ENCODE data around the gene ITGA8.
"Not testable (repeated sequence)": the region's sequence is repeated elsewhere in the genome, so short reads cannot be mapped to it uniquely, and the experiment has no call there.

The ITGA8 gene

DNA sequence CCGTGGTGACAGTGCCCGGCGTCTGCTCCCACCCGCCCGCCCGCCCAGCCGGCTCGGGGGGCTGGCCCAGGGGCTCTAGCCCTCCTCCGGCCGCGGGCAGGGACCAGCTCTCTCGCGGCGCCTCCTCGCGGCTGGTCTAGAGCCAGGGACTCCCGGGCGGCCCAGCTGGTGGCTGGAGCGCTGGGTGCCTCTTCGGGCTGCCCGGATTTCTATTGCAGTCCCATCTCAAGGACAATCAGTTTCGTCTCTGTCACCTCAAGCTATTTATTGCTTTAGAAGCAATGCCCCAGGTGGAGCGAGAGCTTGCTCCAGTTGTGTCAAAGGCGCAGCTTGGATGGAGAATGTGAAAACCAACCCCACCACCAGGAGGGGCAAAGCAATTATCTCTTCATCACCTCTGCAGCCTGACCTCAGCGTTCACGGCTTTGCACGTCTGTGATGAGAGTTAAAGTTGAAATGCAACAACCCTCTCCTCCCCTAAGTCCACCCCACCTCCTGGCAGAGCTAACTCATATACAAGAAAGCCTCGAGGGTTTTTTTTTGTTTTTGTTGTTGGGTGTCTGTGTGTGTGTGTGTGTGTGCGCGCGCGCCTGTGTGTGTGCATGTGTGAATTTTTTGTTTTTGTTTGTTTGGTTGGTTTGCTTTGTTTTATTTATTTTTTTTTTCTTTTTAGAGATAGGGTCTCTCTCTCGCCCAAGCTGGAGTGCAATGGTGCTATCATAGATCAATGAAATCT lies at the start of gene ITGA8:
Gene ITGA8 (minus strand): TSS at position 24 of the 736 bp plus-strand sequence. CDS start 151 bp downstream, outside the sequence.
- DNase-seq (ENCODE audit: low read depth), result no peak
- TF ChIP-seq, protein P1, sequence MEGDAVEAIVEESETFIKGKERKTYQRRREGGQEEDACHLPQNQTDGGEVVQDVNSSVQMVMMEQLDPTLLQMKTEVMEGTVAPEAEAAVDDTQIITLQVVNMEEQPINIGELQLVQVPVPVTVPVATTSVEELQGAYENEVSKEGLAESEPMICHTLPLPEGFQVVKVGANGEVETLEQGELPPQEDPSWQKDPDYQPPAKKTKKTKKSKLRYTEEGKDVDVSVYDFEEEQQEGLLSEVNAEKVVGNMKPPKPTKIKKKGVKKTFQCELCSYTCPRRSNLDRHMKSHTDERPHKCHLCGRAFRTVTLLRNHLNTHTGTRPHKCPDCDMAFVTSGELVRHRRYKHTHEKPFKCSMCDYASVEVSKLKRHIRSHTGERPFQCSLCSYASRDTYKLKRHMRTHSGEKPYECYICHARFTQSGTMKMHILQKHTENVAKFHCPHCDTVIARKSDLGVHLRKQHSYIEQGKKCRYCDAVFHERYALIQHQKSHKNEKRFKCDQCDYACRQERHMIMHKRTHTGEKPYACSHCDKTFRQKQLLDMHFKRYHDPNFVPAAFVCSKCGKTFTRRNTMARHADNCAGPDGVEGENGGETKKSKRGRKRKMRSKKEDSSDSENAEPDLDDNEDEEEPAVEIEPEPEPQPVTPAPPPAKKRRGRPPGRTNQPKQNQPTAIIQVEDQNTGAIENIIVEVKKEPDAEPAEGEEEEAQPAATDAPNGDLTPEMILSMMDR (IDR thresholded peaks at IDR 0.05; ENCODE audit: low read depth, low read length, missing control alignments), result no peak
- H3K4me3 ChIP-seq (ENCODE audit: low read depth, low read length), result no peak within 1 kb of the TSS

DNA sequence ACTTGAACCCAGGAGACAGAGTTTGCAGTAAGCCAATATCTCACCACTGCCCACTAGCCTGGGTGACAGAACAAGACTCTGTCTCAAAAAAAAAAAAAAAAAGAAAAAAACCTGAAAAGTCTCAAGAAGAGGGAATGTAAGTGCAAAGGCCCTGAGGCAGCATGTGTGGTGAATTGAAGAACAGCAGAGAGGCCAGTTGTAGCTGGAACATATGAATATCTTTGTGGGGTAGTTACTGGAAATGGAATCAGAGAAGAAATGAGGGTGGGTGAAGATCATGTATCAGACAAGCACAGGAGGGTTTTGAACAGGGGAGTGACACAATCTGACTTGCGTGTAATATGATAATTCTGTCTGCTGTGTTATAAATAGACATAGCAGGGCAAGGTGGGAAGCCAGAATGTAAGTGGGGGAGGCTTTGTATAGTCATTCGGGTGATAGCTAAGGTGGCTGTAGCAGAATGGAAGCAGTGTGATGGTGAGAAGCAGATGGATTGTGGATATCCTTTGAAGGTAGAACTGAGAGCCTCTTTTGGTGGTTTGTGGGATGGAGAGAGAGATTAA lies 45.3 kb upstream of the ITGA8 start:
- TF ChIP-seq, protein P1 (IDR thresholded peaks at IDR 0.05; ENCODE audit: low read depth, low read length, missing control alignments), result no peak
- no peak for DNase-seq (ENCODE audit: low read depth)

DNA sequence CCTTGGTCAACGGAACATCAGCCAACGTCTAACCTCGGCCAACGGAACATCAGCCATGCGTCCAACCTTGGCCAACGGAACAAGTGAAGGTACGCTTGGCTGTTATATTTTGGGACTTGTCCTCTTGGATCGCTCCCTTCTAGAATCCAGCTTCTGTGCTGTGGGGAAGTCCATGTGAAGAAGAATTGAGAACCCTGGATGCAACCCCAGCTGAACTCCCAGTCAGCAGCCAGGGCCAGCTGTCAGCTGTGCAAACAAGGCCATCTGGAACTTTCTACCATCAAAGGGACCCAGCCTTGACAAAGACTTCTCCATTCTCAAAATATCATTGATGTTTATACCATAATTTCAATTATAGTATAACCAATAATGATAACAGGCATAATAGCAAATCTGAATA lies 43.3 kb upstream of the ITGA8 start:
- TF ChIP-seq, protein P1 (IDR thresholded peaks at IDR 0.05; ENCODE audit: low read depth, low read length, missing control alignments), result no peak
- DNase-seq (ENCODE audit: low read depth), result no peak

More for the DNA sequence above, 45.3 kb upstream of the ITGA8 start:
- H3K4me3 ChIP-seq (ENCODE audit: low read depth, low read length), result no peak overlapping the region

DNA sequence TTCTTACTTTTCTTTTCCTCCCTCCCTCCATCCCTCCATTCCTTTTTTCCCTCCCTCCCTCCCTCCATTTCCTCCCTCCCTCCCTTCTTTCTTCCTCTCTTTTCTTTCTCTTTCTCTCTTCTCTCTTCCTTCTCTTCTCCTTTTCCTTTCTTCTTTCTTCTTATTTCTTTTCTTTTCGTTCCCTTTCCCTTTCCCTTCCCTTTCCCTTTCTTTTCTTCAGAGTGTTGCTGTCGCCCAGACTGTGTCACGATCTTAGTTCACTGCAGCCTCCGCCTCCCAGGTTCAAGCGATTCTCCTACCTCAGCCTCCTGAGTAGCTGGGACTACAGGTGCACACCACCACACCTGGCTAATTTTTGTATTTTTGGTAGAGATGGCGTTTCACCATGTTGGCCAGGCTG lies 42.5 kb upstream of the ITGA8 start:
- H3K4me3 ChIP-seq (ENCODE audit: low read depth, low read length); DNase-seq (ENCODE audit: low read depth): not testable (repeated sequence)

More for the DNA sequence above, 43.3 kb upstream of the ITGA8 start:
- H3K4me3 ChIP-seq (ENCODE audit: low read depth, low read length), result no peak overlapping the region

DNA sequence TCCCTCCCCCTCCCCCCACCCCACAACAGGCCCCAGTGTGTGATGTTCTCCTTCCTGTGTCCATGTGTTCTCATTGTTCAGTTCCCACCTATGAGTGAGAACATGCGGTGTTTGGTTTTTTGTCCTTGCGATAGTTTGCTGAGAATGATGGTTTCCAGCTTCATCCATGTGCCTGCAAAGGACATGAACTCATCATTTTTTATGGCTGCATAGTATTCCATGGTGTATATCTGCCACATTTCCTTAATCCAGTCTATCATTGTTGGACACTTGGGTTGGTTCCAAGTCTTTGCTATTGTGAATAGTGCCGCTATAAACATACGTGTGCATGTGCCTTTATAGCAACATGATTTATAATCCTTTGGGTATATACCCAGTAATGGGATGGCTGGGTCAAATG lies 41.5 kb upstream of the ITGA8 start:
- H3K4me3 ChIP-seq (ENCODE audit: low read depth, low read length); DNase-seq (ENCODE audit: low read depth): not testable (repeated sequence)

DNA sequence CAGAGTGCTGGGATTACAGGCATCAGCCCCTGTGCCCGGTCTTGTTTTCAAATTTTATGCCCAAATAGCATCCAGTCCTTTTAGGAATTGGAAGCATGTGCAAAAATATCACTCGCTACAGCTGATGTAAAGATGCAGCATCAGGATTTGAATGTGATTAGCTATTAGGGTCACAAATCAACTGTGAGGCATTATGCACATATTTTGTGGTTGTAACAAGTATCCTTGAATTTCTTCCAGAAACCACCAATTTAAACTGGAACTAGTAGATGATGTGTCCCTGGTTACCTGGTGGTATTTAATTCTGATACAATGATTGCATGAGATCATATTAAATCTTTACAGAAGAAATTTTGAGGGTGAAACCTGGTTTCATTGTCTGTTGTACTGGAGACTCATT lies 41.0 kb upstream of the ITGA8 start:
- DNase-seq (ENCODE audit: low read depth), result no peak
- TF ChIP-seq, protein P1 (IDR thresholded peaks at IDR 0.05; ENCODE audit: low read depth, low read length, missing control alignments), result no peak
- H3K4me3 ChIP-seq (ENCODE audit: low read depth, low read length), result no peak overlapping the region

DNA sequence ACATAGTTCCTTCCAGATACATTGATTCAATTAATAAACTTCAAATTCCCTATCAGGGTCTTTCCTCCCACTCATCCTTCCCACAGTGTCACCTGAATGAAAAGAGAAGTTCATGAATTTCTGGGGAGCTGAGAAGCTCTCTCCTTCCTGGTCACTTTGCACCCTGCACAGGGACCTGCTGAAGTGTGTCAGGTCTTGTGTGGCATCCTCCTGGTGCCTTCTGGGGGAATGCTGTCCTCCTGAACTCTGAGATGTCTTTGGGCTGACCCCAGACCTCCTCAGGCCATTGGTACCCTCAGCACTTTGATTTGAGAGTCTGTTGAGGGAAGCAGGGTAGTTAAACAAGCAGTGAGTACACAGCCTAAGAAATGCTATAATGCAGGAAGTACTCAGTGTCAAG lies 39.5 kb upstream of the ITGA8 start:
- DNase-seq (ENCODE audit: low read depth), result no peak
- TF ChIP-seq, protein P1 (IDR thresholded peaks at IDR 0.05; ENCODE audit: low read depth, low read length, missing control alignments), result no peak
- no peak overlapping the region for H3K4me3 ChIP-seq (ENCODE audit: low read depth, low read length)

DNA sequence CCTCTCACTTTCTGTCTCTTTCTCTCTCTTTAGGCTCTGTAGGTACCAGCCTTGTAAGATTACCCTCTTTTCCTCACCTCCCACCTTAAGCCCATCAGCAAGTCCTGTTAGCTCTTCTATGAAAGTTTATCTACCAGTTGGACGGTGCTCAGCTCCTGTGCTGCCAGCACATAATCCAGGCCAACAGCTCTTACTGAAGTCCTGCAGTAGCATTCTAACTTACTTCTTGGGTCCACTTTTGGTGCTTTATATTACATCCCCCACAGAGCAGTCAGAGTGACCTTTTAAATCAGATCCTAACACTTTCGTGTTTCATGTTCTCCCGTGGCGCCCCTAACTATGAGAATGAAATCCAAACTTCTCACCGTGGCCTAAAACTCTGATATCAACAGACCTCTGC lies 38.9 kb upstream of the ITGA8 start:
- TF ChIP-seq, protein P1 (IDR thresholded peaks at IDR 0.05; ENCODE audit: low read depth, low read length, missing control alignments), result no peak
- no peak for DNase-seq (ENCODE audit: low read depth)
- H3K4me3 ChIP-seq (ENCODE audit: low read depth, low read length), result no peak overlapping the region

All from GM12864 (cell line).